DMS53 treated with DMSO at 0.1 percent for 48 hours (cell line): ENCODE data around the gene CDON.

Experiments
- DNase-seq: peaks from one replicate; lab custom pipeline; 2025; ENCODE audit not compliant: unreplicated experiment; lab: John Stamatoyannopoulos, UW

The CDON gene

DNA sequence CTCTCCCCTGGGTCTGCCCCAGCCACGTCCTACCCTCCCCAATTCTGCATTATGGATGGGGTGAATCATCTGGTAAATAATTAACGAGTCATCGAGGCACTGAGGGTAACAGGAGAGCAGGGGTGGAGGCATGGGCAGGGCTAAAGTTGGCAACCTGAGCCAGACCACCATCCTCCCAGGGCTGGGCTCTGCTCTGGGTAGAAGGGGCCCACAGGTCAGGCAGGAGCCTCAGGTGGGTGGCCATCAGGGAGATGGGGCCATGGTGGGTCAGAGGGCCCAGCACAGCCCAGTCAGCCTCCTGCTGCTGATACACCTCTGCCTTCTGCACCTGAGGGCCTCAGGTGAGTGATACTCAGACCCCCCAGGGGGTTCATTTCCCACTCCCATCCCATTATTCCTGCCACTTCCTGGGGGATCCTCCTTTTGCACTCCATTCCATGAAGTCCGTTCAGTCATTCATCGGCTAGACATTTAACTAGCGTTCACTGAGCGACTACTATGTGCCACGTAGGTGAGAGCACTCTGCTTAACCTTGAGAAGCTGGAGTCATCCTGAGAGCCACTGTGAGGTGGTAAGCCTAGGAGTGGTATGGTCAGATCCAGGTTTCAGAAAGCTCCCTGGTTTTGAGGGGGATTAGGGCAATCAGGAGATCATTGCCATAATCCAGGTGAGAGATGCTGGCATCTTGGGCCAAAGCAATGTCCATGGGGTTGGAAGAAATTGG is 116.7 kb downstream of the CDON start, which contains the start of gene VSIG10L2:
TSS of gene VSIG10L2 (plus strand) at position 248 of the 724 bp plus-strand sequence. CDS start at position 260, 12 bp downstream.
- peak; percentile 41 for DNase-seq

DNA sequence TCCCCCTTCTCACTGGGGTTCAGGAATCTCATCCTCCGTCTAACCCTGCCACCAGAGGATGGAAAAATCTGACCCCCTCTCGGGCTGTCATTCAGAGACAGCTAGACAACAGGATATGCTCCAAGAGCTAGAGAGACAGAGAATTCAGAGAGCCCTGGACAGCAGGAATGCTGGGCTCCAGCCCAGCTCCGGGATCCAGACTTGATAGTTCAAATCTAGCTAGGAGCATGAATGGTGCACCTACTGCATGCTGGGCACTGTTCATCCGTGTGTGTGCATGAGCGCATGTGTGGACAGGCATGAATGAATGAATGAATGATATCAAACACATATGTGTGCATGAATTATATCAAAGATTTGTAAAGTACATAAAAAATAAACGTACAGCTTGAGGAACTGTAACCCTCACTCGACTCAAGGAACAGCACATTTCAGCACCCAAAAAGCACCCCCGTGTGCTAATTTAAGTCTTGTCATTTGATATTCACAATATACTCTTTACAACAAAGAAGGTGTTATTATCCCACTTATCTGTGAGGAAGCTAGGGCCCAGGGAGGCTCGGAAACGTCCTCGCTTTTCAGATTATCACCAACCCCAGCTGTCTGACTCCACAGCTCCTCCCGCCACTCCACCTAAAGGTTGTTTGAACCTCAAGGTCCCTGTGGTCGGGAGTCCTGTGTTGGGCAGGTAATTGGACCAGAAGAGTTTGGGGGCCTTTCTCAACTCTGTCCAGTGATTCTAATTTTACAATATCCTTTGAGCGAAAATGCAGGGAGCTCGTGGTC is 117.5 kb downstream of the CDON start:
- DNase-seq = peak; percentile 41

DNA sequence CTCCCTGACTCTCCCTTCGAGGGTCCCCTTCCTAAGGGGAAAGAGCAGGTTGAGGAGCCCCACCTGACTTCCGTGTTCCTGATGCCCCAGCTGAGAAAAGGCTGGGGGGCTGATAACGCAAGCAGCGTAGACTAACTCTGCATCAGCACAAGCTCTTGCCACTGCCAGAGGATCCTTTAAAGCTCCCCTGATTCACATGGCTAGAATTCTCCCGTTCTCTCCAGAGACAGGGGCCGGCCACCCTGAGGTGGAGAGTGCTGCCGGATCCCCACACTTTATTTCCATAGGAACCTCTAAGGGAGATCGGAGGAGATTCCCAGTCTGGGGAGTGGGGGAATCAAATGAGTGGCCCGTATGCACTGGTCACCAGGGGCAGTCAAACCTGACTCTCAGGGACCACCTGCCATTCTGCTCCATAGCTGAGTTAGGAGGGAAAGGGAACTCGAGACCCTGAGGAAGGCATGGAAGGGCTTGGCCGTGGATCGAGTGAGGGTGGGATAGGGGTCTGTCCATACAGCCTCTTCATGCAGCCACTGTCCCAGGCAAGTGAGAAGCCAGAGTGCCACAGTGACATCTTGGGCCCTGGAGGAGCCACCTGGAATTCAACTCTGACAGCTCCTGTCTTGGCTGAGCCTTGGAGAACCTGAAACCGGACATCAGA is 118.2 kb downstream of the CDON start:
- no peak for DNase-seq

DNA sequence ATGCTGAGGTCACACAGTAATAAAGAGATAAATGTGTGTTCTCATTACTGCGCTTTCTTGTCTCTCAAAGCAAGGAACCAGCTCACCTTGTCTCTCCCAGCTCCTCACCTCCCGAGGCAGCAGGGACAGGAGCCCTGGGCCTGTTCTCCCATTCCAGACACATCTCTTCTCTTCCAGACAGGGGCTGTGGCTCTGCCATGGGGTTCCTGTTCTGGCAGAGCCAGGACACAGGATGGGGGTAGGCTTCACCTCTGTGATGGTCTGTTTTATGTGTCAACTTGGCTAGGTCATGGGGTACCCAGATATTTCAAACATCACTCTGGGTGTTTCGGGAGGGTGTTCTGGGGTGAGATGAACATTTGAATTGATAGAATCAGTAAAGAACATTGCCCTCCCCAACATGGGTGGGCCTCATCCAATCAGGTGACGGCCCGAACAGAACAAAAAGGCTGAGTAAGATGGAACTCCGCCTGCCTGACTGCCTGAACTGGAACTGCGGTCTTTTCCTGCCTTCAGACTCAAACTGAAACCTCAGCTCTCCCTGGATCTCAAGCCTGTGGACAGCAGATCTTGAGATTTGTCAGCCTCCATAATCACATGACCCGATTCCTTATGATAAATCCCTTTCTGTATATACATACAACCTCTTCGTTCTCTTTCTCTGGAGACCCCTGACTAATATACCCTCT is 118.9 kb downstream of the CDON start:
- no peak for DNase-seq

DNA sequence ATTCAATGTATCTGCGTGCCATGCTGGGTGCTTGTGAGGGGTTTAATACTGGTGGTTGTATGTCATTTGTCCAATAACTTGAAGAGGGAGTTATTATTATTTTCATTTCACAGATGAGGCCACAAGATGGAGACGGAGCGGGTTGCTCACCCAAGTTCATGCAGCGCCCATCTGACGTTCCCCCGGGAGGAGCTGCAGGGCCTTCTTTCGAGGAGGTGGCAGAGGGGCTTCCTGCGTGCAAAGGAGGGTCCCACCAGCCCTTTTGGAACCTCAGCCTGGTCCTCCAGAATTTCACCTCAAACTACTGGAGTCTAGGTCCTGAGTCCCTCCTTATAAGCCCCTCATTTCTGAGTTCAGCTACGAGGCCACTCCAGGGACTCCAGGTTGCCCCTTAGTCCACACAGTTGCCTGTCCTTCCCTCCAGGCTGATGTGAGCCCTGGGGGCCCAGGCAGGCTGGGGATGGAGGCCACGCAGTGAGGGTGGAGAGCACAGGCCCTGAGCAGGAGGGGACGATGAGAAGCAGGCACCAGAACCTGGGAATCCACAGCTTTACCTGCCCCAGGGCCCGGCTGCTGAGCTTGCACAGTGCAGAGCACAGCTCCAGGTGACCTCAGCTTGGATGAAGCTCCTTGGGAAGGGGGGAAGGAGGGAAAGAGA is 119.8 kb downstream of the CDON start:
- no peak for DNase-seq

DNA sequence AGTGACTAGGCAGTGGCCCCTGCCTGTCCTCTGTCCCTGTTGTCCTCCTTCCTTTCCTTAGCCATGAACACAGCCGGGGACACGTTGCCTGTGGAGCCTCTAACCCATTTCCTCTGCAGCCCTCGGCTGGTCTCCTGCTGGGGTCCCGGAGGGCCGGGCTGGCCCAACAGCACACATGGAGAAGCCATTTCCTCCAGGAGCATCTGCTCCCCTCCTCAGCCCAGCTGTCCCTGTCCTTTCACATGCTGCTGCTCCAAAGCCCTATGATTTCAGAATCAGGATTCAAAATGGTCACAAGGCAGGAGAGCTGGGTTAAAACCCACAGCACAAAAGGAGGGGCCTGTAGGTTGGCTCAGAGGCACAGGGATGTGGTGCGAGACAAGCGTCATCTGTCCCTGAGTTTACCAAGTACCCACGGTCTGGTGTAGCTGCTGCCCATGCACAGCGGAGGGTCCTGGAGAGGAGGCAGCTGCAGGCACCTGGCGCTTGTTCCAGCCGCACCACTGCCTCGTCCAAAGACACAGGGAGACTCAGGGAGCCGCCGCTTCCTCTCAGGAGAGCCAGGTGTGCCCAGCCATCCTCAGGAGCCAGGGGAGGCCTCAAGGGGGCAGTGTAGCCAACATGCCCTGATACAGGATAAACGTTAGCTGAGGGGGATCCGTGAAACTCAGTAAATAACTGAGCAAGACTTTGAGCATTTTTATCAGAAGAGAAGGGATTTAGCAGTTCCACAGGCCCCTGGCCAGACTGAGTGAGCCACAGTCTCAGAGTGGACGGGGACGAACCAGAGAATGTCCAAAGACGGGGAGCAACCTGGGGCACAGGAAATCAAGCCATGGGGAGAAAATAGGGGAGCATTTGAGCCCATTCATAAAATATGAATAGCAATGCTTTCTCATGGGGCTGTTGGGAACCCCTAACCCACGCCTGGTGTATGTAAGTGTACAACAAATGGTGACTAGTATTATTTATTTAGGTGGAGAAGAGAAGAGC is 120.8 kb downstream of the CDON start:
- DNase-seq = peak; percentile 88

DNA sequence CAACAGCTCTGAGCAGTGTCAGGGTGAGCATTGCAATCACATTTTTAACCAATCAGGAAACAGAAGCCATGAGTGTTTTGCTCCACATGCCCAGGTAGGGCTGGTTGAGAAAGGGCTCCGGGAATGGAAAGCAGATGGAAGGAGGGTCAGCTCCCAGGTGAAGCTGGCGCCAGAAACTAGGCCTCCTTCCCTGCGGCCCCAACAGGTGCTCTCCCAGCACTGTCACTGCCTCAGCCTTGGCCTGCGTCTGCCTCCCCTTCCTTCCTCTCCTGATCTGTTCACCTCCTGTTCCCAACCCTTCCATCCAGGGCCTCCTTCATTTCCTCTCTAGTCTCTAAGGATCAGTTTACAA is 121.4 kb downstream of the CDON start:
- no peak for DNase-seq

DNA sequence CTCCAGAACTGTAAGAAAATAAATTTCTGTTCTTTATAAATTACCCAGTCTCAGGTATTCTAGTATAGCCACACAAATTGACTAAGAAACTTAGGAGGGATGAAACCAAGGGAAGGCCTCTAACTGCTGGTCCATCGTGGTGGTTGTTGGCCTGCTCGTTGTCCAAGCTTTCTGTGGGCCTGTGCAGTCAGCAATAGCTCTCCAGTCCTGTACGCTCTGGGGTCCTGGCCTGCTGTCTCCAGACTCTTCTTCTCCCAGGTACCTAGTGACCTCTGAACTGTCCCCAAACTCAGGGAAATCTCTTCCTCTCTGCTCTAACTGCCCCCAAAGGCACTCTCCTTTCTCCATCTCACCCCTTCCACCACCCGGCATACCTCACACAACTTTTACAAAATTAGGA is 122.5 kb downstream of the CDON start:
- no peak for DNase-seq

DNA sequence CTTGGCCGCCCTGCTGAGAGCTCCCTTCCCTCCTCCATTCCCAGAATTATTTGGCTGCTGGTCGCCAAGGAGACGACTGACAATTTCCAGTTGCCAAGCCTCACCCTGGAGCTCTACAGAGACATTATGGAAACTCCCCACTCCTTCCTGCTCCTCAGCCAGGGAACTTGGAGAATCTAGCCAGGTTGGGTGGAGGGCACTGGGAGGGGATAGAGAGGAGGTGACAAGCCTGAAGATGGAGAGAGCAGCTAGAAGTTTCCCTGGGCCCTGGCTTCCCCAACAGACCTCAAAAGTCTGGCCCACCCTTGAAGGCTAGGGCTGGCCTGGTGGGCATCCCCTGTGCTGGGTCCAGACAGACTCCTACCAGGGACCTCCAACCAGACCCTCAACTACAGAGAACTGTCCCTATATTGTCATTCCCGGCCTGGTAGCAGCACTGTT is 123.6 kb downstream of the CDON start:
- DNase-seq = no peak

DNA sequence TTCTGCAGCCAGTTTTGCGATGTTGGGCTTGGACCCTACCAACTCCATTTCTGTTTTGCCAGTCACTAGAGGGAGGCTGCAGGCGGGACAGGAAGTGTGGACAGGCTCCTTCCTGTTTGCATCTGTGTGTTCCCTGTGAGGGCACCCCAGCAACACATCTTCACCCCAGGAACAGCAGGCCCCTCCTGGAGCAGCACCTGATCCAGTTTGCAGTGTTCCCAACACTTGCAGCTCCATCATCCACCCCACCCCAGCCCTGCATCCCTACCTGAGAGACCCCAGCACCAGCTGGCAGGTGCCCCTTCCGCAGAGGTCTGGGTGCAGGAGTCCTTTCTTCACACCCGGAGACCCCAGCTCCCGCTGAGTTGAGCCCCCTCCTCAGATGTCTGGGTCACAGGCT is 124.2 kb downstream of the CDON start:
- DNase-seq = no peak

DNA sequence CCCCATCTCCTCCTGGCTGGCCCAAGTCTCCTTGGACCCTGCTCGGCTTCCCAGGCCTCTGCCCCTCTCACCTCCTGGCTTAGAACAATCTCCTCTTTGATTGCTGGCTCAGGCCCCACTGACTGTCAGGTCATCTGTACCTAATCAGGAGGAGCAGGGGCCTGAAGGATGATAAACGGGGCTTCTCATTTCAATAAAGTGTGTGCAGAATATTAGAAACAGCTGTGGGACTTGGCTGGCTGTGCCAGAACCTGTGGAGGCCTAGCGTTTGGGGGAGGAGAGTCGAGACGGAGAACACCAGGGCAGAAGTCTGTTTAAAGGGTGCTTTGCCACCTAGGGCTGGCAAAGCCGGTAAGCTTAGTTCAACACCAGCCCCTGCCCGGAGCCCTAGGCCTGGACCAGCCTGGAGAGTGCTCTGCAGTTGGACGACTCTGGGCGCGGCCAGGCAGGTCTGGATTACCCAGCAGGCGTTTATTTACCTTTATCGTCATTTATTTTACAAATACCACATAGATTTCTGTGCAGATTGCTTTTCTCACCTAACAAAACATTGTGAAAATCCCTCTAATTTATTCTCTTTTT is 127.0 kb downstream of the CDON start:
- no peak for DNase-seq

DNA sequence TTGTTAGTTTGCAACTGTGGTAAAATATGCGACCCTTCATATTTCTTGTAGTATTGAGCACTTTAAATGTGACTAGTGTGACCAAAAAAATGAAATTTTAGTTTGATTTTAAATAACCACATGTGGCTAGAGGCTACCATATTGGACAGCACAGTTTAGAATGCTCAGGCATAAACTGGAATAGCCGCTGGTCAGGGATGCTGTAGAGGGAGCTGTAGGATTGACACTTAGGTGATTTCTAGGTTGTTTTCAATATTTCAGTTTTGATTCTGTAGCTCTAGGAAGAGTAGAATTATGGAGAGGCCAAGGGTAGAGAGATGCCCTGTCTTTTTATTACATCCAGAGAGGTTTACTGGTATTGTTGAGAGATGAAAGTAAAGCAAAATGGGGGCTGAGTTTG is 127.6 kb downstream of the CDON start:
- DNase-seq = no peak

DNA sequence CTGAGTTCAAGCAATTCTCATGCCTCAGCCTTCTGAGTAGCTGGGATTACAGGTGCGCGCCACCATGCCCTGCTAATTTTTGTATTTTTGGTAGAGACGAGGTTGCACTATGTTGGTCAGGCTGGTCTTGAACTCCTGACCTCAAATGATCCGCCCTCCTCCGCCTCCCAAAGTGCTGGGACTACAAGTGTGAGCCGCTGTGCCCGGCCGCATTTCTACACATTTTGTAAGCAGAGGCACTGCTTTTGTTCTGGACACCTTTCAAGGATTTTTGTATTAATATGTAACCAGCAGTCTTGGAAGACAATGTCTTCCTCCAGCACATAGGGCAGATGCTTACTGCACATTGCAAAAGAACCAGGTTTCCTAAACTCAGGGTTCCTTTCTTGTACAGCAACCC is 128.2 kb downstream of the CDON start:
- no peak for DNase-seq

DNA sequence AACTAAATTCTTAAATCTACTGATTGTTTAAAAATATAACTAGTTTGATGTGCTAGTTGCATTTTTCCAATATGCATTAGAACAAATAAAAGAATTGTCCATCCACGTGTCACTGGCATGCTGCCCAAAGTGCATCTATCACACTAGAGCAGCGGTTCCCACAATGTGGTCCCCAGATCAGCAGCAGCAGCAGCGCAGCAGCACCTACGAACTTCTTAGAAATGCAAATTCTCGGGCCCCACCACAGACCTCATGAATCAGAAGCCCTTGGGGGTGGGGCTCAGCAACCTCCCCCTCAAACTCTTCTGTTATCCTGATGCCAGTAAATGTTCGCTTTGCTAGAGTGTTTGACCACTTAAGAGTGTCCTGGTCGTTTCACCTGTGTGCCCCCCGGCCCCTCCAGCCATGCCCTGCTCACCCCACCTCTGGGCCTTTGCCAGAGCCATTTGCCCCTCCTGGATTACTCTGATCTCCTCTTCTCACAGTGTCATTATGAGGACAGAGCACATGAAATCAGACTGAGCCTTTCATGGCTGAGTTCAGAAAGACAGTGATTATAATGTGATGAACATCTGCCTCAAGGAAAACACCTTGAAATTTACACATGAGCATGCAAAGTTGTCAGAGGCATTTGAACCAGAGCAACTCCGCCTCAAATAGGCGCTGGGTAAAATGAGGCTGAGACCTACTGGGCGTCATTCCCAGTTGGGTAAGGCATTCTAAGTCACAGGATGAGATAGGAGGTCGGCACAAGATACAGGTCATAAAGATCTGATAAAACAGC is 129.4 kb downstream of the CDON start:
- no peak for DNase-seq

DNA sequence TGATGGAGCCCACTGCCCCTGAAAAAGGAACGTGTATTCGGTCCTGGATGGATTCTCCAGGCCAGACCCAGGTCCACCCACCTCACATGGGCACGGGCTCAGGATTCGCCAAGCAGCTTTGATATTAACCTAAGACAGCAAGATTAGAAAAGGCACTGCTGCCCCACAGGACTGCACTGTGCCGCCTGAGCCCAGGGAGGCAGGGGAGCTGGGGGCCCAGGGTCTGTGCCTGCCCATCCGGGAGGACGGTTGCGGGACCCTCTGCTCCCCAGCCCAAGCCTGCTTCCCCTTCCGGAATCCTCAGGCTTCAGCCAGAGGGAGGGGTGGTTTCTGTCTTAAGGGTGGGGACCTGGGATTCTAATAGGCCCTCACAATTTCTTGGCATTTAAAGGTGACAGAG is 130.4 kb downstream of the CDON start:
- no peak for DNase-seq

DNA sequence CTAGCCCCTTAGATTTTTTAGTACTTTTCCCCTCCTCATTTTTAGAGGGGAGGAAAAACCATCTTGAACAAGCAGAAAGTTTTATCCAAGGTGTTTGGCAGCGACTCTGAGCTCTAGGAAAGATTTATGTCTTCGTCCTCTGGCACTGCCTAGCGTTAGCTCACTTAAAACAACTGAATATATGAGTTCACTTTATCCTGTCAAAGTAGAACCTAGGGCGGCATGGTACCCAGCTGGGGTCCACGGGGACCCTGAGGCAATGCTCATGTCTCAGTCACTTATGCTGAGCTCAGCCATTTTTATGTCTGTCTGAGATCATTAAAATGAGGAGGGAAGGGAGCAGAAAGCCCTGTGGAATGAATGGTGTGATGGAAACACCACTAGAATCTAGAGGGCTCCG is 131.0 kb downstream of the CDON start:
- no peak for DNase-seq

DNA sequence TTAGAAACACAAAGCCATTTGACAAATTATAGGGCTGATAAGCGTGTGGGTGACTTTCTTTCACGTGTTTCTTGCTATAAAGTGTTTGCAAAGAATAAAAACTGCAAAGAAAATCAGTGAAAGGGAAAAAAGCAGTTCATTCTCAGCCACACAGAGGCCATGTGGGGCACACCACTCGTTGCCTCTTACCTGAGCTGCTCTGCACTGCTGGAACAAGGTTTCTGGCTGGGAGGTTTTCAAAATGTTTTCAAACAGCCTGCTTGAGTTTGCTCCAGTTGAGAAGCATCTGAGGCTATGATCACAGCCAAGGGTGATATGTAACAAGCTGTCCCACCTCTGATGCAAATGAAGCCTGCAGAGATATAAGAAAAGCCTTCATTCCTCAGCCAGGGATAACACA is 131.6 kb downstream of the CDON start:
- DNase-seq = no peak

DNA sequence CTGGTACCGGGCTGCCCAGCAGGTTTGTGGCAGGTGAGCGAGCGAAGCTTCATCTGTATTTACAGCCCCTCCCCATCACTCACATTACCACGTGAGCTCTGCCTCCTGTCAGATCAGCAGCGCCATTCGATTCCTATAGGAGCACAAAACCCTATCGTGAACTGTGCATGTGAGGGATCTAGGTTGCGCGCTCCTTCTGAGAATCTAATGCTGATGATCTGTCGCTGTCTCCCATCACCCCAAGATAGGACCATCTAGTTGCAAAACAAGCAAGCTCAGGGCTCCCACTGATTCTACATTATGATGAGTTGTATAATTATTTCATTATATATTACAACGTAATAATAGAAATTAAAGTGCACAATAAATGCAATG is 132.6 kb downstream of the CDON start:
- DNase-seq = no peak
